ENCODE measurements around the gene RIPOR3. TPM values are rescaled to one million over a fixed set of nuclear protein-coding genes. Genes with fewer than 3 reads are reported as not detected.

The RIPOR3 gene
- polyA plus RNA-seq, 1 donor (not counting 4 experiments of a cell fraction or from before 2014, with no cell fraction given), result 0.10 TPM

DNA sequence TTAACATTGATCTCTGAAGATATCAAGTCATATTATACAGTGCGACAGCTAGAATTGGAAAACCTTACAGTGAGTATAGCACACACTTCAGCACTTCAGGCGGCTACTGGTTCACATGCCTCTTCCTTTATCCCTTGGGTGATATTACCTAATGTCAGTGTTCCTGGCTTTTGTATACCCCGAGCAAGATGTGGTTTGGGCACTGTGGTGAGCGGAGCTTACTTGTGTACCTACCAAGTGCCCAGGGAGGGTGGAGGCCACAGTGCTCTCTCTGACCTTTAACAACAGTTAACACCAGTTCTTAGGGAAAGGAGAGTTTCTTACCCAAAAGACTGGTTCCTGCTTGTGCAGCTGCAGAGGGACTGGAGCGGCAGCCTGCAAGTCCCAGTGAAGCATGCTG is 116.8 kb downstream of the RIPOR3 start:
- no peaks in the 10 kb centered on the region for H3K4me1 ChIP-seq (ENCODE audit: control insufficient read depth, extremely low read depth, insufficient read depth, low read length)
- no peak overlapping the region for H3K4me2 ChIP-seq (ENCODE audit: control insufficient read depth, extremely low read depth, insufficient read depth, low read depth, low read length)
- no peak overlapping the region for H3K27ac ChIP-seq (ENCODE audit: control insufficient read depth, insufficient read depth, low read length)
- no peak overlapping the region for H2AFZ ChIP-seq (ENCODE audit: control insufficient read depth, low read length)
- DNase-seq (ENCODE audit: low read depth, low spot score), result no peak
- dilution Hi-C loops (cut with MboI; ENCODE audit: extremely low pct_ligation_motif_present, low sequenced_read_pairs), result no loop called here
- H3K79me2 ChIP-seq (ENCODE audit: control insufficient read depth, insufficient read depth, low read length), result peaks cover 46% of the 10 kb centered on the region
- H3K4me3 ChIP-seq (ENCODE audit: control insufficient read depth in 2 of 3, extremely low read depth in 1 of 3, insufficient read depth in 2 of 3, low read depth in 1 of 3, low read length in 3 of 3), result no peak overlapping the region
- peaks cover 12% of the 10 kb centered on the region for H4K20me1 ChIP-seq (ENCODE audit: control insufficient read depth, extremely low read depth, insufficient read depth, low read length)
- FAIRE-seq, result no peak
- H3K36me3 ChIP-seq (ENCODE audit: control insufficient read depth in 2 of 2, extremely low read depth in 1 of 2, insufficient read depth in 2 of 2, low read length in 2 of 2), result peaks cover 56 to 67% of the 10 kb centered on the region in 2 experiments
- H3K27me3 ChIP-seq (ENCODE audit: control insufficient read depth, extremely low read depth, insufficient read depth, low read length), result no peaks in the 10 kb centered on the region
- TF ChIP-seq EZH2 (IDR thresholded peaks at IDR 0.05; ENCODE audit: low read length), result no peak
- TF ChIP-seq, protein P1, sequence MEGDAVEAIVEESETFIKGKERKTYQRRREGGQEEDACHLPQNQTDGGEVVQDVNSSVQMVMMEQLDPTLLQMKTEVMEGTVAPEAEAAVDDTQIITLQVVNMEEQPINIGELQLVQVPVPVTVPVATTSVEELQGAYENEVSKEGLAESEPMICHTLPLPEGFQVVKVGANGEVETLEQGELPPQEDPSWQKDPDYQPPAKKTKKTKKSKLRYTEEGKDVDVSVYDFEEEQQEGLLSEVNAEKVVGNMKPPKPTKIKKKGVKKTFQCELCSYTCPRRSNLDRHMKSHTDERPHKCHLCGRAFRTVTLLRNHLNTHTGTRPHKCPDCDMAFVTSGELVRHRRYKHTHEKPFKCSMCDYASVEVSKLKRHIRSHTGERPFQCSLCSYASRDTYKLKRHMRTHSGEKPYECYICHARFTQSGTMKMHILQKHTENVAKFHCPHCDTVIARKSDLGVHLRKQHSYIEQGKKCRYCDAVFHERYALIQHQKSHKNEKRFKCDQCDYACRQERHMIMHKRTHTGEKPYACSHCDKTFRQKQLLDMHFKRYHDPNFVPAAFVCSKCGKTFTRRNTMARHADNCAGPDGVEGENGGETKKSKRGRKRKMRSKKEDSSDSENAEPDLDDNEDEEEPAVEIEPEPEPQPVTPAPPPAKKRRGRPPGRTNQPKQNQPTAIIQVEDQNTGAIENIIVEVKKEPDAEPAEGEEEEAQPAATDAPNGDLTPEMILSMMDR (optimal IDR thresholded peaks at IDR 0.05 in 1 of 3, IDR thresholded peaks at IDR 0.05 in 1 of 3, conservative IDR thresholded peaks at IDR 0.05 in 1 of 3; ENCODE audit: extremely low read depth in 1 of 3, insufficient read depth in 2 of 3, low read length in 3 of 3), result no peak
- no peak overlapping the region for H3K9ac ChIP-seq (ENCODE audit: control insufficient read depth, extremely low read depth, insufficient read depth, low read length)
- H3K9me1 ChIP-seq (ENCODE audit: control insufficient read depth, extremely low read depth, insufficient read depth, low read length), result no peaks in the 10 kb centered on the region
- no peaks in the 10 kb centered on the region for H3K9me3 ChIP-seq (ENCODE audit: control insufficient read depth, low read depth, low read length)

DNA sequence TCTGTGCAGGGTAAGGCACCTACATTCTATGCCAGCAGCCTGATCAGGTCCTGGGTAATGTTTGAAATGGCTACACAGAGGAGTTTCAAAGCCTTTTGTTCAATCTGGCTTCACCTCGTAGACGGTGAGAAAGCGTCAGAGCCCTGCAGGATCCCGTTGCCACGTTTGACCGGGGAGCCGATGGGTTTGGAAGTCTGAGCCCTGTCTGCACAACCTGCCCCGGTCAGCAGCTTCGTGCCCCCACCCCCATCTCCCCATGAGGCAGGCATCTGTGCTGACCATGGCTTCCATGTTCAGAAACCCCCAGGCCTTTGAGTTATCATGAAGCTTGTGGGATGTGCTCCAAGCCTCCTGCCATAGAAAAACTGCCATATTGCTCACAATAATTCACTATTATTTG is 117.2 kb downstream of the RIPOR3 start:
- no peak overlapping the region for H3K4me2 ChIP-seq (ENCODE audit: control insufficient read depth, extremely low read depth, insufficient read depth, low read depth, low read length)
- no peak overlapping the region for H3K9ac ChIP-seq (ENCODE audit: control insufficient read depth, extremely low read depth, insufficient read depth, low read length)
- no peaks in the 10 kb centered on the region for H3K9me1 ChIP-seq (ENCODE audit: control insufficient read depth, extremely low read depth, insufficient read depth, low read length)
- no peak overlapping the region for H2AFZ ChIP-seq (ENCODE audit: control insufficient read depth, low read length)
- FAIRE-seq (no peak), DNase-seq (ENCODE audit: low read depth, low spot score) (no peak)
- no peak overlapping the region for H3K4me3 ChIP-seq (ENCODE audit: control insufficient read depth in 2 of 3, extremely low read depth in 1 of 3, insufficient read depth in 2 of 3, low read depth in 1 of 3, low read length in 3 of 3)
- H3K4me1 ChIP-seq (ENCODE audit: control insufficient read depth, extremely low read depth, insufficient read depth, low read length), result no peaks in the 10 kb centered on the region
- dilution Hi-C loops (cut with MboI; ENCODE audit: extremely low pct_ligation_motif_present, low sequenced_read_pairs), result no loop called here
- no peaks in the 10 kb centered on the region for H3K27me3 ChIP-seq (ENCODE audit: control insufficient read depth, extremely low read depth, insufficient read depth, low read length)
- peaks cover 8% of the 10 kb centered on the region for H4K20me1 ChIP-seq (ENCODE audit: control insufficient read depth, extremely low read depth, insufficient read depth, low read length)
- no peak for TF ChIP-seq EZH2 (IDR thresholded peaks at IDR 0.05; ENCODE audit: low read length)
- TF ChIP-seq, protein P1 (optimal IDR thresholded peaks at IDR 0.05 in 1 of 3, IDR thresholded peaks at IDR 0.05 in 1 of 3, conservative IDR thresholded peaks at IDR 0.05 in 1 of 3; ENCODE audit: extremely low read depth in 1 of 3, insufficient read depth in 2 of 3, low read length in 3 of 3), result no peak
- peaks cover 51 to 66% of the 10 kb centered on the region in 2 experiments for H3K36me3 ChIP-seq (ENCODE audit: control insufficient read depth in 2 of 2, extremely low read depth in 1 of 2, insufficient read depth in 2 of 2, low read length in 2 of 2)
- no peaks in the 10 kb centered on the region for H3K9me3 ChIP-seq (ENCODE audit: control insufficient read depth, low read depth, low read length)
- H3K27ac ChIP-seq (ENCODE audit: control insufficient read depth, insufficient read depth, low read length), result no peak overlapping the region
- peaks cover 51% of the 10 kb centered on the region for H3K79me2 ChIP-seq (ENCODE audit: control insufficient read depth, insufficient read depth, low read length)
